Measurements from ENCODE around the gene CLEC9A. TPM values are rescaled to one million over a fixed set of nuclear protein-coding genes. Genes with fewer than 3 reads are reported as not detected.

The CLEC9A gene
- total RNA-seq, 6 experiments from 2014 or later: not detected

- ATAC-seq (no peak), DNase-seq (no peak)
- Histone ChIP-seq H3K27ac (no peak overlapping the region), H3K36me3 (no peaks in the 10 kb centered on the region), H3K4me1 (no peaks in the 10 kb centered on the region), H3K9me3 (no peaks in the 10 kb centered on the region), H3K4me3 (no peak overlapping the region), H3K27me3 (no peaks in the 10 kb centered on the region)
- TF ChIP-seq POLR2A (IDR thresholded peaks at IDR 0.05) (no peak), CTCF (IDR thresholded peaks at IDR 0.05) (no peak)
- intact Hi-C loops (cut with DNase I): no loop called here
These were observed 11.7 kb downstream of the CLEC9A start for GRCh38 chr12:10042167-10042566.

- WGBS (ENCODE audit: insufficient coverage, low coverage, low lambda C conversion rate, missing lambda C conversion rate): 66% methylated on average over 3 of the region's 3 CpGs
- no peaks in the 10 kb centered on the region for H3K36me3 ChIP-seq
- no peak overlapping the region for H3K4me3 ChIP-seq
- no peaks in the 10 kb centered on the region for H3K9me3 ChIP-seq
- H3K27ac ChIP-seq: no peak overlapping the region
- TF ChIP-seq POLR2A (IDR thresholded peaks at IDR 0.05) (no peak), CTCF (IDR thresholded peaks at IDR 0.05) (no peak)
- no peaks in the 10 kb centered on the region for H3K27me3 ChIP-seq
- no peak for ATAC-seq
- no peaks in the 10 kb centered on the region for H3K4me1 ChIP-seq
- intact Hi-C loops (cut with DNase I): no loop called here
- DNase-seq: no peak
These were observed 18.0 kb downstream of the CLEC9A start for GRCh38 chr12:10048526-10048925.

- DNase-seq (no peak), ATAC-seq (no peak)
- no peak overlapping the region for H3K4me3 ChIP-seq
- H3K4me1 ChIP-seq: no peaks in the 10 kb centered on the region
- 39% methylated on average over 7 of the region's 7 CpGs for WGBS (ENCODE audit: insufficient coverage, low coverage, low lambda C conversion rate, missing lambda C conversion rate)
- intact Hi-C loops (cut with DNase I): no loop called here
- no peak for TF ChIP-seq CTCF (IDR thresholded peaks at IDR 0.05)
- TF ChIP-seq POLR2A (IDR thresholded peaks at IDR 0.05): no peak
- H3K27ac ChIP-seq: no peak overlapping the region
- H3K36me3 ChIP-seq: no peaks in the 10 kb centered on the region
- H3K27me3 ChIP-seq: no peaks in the 10 kb centered on the region
- no peaks in the 10 kb centered on the region for H3K9me3 ChIP-seq
These were observed 21.9 kb downstream of the CLEC9A start for GRCh38 chr12:10052193-10052913.

- ATAC-seq (no peak), DNase-seq (no peak)
- no peaks in the 10 kb centered on the region for H3K9me3 ChIP-seq
- intact Hi-C loops (cut with DNase I): no loop called here
- TF ChIP-seq POLR2A (IDR thresholded peaks at IDR 0.05) (no peak), CTCF (IDR thresholded peaks at IDR 0.05) (no peak)
- no peak overlapping the region for H3K27ac ChIP-seq
- no peaks in the 10 kb centered on the region for H3K36me3 ChIP-seq
- H3K4me3 ChIP-seq: no peak overlapping the region
- WGBS (ENCODE audit: insufficient coverage, low coverage, low lambda C conversion rate, missing lambda C conversion rate): 63% methylated on average over 3 of the region's 5 CpGs
- no peaks in the 10 kb centered on the region for H3K27me3 ChIP-seq
- no peaks in the 10 kb centered on the region for H3K4me1 ChIP-seq
These were observed 27.9 kb downstream of the CLEC9A start for GRCh38 chr12:10058387-10058786.

GRCh38 chr12:10065241-10065640 lies 34.8 kb downstream of the CLEC9A start:
- WGBS (ENCODE audit: insufficient coverage, low coverage, low lambda C conversion rate, missing lambda C conversion rate): 61% methylated on average over 4 of the region's 4 CpGs
- no peak for ATAC-seq
- Histone ChIP-seq H3K36me3 (no peaks in the 10 kb centered on the region), H3K9me3 (no peaks in the 10 kb centered on the region), H3K27ac (no peak overlapping the region), H3K4me1 (no peaks in the 10 kb centered on the region), H3K27me3 (no peaks in the 10 kb centered on the region), H3K4me3 (no peak overlapping the region)
- intact Hi-C loops (cut with DNase I): no loop called here
- no peak for DNase-seq
- no peak for TF ChIP-seq CTCF (IDR thresholded peaks at IDR 0.05)
- no peak for TF ChIP-seq POLR2A (IDR thresholded peaks at IDR 0.05)
